GOT3 (cell line): ENCODE results near the gene KIAA1549.
"Not testable (repeated sequence)": the region's sequence is repeated elsewhere in the genome, so short reads cannot be mapped to it uniquely, and the experiment has no call there.

Experiments
- DNase-seq: peaks from one replicate; lab custom pipeline; 2025; ENCODE audit warnings: mixed read lengths; lab: John Stamatoyannopoulos, UW

Gene KIAA1549

DNA sequence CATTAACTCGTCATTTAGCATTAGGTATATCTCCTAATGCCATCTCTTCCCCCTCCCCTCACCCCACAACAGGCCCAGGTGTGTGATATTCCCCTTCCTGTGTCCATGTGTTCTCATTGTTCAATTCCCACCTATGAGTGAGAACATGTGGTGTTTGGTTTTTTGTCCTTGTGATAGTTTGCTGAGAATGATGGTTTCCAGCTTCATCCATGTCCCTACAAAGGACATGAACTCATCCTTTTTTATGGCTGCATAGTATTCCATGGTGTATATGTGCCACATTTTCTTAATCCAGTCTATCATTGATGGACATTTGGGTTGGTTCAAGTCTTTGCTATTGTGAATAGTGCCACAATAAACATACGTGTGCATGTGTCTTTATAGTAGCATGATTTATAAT, 169.9 kb downstream of the KIAA1549 start:
- DNase-seq, result not testable (repeated sequence)

DNA sequence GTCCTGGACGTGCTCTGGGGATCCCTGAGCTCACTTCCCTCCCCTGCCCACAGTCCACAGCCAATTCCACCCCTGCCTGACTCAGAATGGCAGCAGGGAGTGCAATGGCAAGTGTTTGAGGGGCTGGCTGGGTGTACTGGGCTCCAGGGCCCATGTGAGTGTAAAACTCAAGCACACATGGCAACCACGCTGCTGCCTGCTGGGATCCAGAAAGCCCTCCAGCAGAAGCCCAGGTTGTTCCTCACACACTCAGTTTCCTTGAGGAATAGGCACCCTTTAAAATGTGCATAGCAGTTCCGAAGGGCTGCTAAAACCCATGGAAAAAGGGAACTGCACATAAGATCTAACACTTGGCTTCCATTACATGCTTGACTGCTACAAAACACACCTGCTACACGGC, 171.8 kb downstream of the KIAA1549 start:
- no peak for DNase-seq

DNA sequence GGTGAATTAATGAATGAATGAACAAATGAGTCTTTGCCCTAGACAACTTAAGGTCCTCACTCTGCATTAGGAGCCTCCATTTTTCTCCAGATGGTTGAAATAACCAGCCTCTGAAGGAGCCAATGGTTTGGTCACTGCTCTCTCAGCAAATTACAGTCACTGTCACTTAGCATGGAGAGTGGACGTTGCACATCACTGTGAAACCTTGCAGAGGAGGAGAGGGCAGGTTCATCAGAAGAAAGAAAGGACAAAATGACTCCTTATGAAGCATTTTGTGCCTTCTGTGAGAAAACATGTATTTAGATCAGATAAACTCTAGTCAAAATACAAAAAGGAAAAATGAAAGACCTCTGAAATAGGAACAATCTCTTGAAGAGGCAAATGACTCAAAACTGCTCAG, 176.6 kb downstream of the KIAA1549 start:
- DNase-seq, result no peak

DNA sequence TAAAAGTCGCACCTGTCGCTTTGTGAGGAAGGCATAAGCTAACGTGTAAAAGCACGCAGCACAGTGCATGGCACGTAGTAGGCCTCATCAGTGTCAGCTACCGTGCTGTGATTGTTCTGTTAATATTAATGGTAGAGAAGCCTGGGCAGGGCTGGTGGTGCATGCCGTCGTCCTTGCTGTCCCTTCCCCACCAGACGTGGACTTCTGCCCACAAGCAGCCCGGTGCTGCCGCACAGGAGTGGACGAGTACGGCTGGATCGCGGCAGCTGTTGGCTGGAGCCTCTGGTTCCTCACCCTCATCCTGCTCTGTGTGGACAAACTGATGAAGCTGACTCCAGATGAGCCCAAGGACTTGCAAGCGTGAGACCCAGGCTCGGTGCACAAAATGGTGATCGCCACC, 178.5 kb downstream of the KIAA1549 start:
- DNase-seq, result no peak

DNA sequence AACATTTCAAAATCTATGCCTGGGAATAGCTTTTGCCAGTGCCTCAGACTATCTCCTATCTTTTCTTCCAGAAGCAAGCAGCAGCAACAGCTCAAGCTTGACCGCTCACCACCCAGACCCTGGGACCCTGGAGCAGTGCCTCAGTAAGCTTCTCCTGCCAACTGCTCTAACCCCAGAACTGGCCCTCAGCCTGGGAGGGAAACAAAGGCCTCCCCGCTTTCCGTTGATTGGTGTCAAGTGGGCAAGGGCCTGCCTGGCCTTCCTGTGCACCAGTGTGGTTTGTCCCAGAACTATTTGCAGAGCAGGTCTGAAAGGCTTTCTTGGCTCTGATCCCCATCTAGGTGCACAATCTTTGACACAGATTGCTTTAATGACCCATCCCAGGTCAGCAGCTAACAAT, 179.9 kb downstream of the KIAA1549 start:
- no peak for DNase-seq

DNA sequence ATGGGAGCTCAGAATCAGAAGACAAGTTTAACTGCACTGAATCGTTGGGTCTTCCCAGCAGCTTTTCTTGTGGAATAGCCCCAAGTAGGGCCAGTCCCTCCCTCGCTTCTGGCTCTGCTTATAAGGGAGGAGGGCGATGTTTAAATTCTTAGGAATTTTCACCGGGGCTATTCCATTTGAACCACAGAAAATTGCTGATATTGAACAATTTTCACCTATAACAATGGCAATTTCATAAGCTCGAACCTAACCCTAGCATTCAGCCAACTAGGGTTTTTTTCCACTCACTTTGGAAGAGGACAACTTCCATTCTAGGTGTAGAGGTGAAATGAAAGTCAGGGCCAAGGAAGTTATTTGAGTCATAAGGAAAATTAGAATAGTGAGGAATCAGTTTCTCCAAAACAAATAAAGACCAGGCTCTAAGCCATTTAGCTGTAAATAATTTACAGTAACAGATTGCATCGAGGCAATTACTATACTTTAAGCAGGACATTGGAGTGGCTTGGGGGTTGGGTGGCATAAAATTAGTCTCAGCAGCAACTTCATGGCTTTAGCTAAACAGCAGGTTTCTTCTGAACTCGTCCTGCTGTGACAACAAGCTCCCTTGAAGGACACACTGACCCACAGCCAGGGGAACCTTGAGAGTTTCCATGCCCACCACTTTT, 181.7 kb downstream of the KIAA1549 start:
- no peak for DNase-seq

DNA sequence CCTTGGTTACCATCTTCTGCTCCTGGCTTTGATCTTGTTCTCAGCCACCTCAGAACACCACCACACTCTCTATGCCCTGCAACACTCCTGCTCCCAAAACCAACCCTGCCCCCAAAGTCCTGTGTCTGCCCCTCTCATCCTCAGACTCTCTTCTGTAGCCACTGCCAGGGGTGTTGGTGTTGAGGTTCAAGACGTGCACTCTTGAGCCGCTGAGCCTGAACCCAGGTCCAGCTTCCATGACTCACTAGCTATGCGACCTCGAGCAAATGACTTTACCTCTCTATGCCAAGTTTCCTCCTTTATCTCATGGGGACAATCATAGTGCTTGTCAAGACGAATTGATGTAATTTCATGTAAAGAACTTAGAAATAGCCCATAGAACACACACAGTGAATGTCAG, 182.4 kb downstream of the KIAA1549 start:
- DNase-seq, result no peak

DNA sequence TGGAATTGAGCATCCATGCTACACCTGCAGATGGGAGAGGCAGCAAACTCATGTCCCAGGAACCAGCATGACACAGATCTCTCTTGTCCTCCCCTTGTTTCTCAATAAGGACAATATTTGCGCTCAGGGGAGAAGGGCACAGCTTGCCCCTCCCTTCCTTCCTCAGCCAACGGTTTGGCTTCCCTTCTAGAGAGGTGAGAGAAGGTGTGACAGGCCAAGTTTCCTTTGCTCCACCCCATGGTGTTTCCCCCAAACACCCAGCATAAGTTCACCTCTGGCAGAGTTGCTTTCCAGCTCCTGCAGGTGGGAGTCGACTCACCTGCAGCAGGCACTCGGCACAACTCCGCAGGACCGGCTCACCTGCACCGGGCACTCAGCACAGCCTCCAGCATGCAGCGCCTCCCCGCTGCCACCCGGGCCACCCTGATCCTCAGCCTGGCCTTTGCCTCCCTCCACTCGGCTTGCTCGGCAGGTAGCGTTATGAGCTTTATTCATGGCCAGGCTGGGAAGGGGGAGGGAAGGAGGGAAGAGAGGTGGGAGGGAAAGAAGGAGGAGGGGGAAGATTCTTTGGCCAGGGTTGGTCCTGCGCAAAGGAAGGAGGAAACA, 183.4 kb downstream of the KIAA1549 start, which contains the start of the genes ATP6V0A4 and TMEM213:
ATP6V0A4 (minus strand) TSS at position 482 of the 606 bp plus-strand sequence. CDS start 26,949 bp downstream, outside the sequence.
TMEM213 (plus strand) TSS at position 280 of the 606 bp plus-strand sequence; CDS start at position 391, 111 bp downstream.
- DNase-seq, result no peak

DNA sequence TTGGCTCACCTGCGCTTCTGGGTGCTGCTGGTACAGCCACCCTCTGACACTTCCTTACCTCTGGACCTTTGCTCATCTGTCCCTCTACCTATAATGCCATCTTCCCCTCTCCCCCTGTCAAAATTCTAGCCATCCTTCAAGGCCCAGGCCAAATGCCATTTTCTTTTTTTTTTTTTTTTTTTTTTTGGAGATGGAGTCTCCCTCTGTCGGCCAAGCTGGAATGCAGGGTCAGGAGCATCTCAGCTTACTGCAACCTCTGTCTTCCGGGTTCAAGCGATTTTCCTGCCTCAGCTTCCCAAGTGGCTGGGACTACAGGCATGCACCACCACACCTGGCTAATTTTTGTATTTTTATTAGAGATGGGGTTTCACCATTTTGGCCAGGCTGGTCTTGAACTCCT, 184.1 kb downstream of the KIAA1549 start:
- DNase-seq, result not testable (repeated sequence)

DNA sequence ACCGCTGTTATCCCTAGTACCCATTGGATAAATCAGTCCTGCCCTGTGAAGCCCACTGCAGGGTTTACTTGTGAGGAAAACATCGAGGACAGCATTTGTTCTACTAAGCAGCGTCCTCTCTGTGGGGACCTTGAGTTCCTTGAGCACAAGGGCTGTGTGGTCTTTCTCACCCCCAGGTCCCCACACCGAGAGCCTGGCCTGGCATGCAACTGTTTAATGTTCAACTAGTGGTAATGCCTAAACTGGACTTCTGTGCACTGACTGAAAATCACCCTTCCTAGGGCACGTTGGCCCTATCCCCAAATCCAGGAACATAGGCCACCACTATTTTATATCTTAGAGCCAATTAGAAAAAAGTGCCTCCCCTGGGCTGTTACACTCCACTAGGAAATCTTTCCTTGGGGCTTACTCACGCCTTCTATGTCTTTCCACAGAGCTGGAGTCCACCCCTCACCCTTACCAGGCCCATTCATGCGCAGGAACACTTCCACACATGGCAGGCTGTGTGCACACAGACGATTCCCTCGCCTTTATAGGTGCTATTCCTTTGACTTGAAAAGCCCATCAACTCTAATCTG, 185.1 kb downstream of the KIAA1549 start:
- no peak for DNase-seq

DNA sequence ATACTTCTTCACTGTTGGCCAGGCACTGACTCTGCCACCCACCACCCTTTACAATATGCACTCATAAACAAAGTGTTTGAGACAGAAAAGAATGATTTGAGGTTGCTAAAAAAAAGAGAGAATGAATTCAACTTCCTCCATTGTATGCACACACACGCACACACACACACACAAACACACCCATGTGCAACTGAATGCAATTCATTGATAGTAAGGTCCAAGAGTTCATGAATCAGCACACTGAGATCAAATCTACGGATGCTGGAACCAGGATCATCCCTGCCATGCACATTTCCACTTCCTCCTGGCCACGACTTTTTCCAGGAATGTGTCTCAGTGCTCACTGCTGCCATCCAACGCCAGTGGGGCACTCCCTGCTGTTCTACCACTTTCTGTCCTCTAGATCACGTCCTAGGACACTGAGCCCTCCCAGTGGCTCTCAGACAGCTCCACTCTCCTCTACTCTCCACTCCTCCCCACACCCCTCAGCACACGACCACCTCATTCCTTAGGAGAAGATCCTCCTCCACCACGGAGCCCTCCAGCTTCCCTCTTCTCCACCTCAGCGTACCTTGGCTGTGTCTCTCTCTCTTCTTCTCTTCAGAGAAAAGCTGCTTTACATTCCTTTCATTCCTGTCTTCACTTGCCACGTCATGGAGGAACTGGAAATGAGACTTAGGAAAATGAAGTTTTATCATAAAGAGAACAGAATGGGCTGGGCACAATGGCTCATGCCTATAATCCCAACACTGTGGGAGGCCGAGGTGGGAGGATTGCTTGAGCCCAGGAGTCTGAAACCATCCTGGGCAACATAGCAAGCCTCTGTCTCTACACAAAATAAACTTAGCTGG, 195.4 kb downstream of the KIAA1549 start:
- no peak for DNase-seq

DNA sequence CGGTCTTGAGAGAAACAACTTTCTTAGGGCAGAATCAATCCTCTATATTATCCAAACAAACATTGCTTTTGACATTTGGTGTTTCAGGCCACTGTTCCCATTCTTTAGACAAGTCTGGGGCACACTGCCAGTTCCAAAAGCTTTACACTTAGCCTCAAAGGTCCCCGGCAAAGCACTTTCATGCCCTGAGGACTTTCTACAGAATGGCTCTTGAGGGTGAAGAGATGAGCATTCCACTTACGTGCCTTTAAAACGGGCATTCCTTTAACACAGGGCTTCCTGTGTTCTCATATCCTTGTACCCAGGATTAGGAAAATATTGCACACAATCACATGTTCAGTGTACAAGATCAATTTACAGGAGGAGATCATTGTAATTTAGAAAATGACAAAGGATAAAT, 196.5 kb downstream of the KIAA1549 start:
- no peak for DNase-seq
